ENCODE data around the gene ZBTB17. TPM values are rescaled to one million over a fixed set of nuclear protein-coding genes. Genes with fewer than 3 reads are reported as not detected.
A peak's percentile ranks its signal among the peaks of the same experiment; 100 is the strongest.

ZBTB17 gene
- polyA plus RNA-seq, 2 of the 4 experiments (the other 2 are of a cell fraction) = 13.8 to 16.5 TPM

GRCh38 chr1:15902882-15903281, 73.0 kb downstream of the ZBTB17 start:
- DNase-seq (ENCODE audit: low read depth in 1 of 2, low spot score in 1 of 2) = peak; percentile 19 to 64
- H3K4me2 ChIP-seq = peak overlapping the region; percentile 44
- 6% methylated on average over 3 of the region's 3 CpGs for WGBS (ENCODE audit: missing lambda C conversion rate)
- ChIA-PET POLR2A (no interaction called here), CTCF (no interaction called here)
- peaks cover 46% of the 10 kb centered on the region for H3K4me1 ChIP-seq
- H3K4me3 ChIP-seq = no peak overlapping the region
- peak; percentile 78 to 84; a peak in 5 of 6 replicates for ATAC-seq
- TF ChIP-seq KDM5A (IDR thresholded peaks at IDR 0.05) = no peak
- TF ChIP-seq TFCP2L1 (CRISPR knock-in tag; IDR thresholded peaks at IDR 0.05) = no peak
- no peak for TF ChIP-seq MAX (IDR thresholded peaks at IDR 0.05)
- TF ChIP-seq, protein P1, sequence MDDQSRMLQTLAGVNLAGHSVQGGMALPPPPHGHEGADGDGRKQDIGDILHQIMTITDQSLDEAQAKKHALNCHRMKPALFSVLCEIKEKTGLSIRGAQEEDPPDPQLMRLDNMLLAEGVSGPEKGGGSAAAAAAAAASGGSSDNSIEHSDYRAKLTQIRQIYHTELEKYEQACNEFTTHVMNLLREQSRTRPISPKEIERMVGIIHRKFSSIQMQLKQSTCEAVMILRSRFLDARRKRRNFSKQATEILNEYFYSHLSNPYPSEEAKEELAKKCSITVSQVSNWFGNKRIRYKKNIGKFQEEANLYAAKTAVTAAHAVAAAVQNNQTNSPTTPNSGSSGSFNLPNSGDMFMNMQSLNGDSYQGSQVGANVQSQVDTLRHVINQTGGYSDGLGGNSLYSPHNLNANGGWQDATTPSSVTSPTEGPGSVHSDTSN (IDR thresholded peaks at IDR 0.05) = no peak
- TF ChIP-seq NPAS2 (CRISPR knock-in tag; IDR thresholded peaks at IDR 0.05; ENCODE audit: borderline replicate concordance) = no peak
- peak; percentile 14; the same call in 1 of the 2 replicates for TF ChIP-seq JUNB (IDR thresholded peaks at IDR 0.05)
- TF ChIP-seq, protein P2, sequence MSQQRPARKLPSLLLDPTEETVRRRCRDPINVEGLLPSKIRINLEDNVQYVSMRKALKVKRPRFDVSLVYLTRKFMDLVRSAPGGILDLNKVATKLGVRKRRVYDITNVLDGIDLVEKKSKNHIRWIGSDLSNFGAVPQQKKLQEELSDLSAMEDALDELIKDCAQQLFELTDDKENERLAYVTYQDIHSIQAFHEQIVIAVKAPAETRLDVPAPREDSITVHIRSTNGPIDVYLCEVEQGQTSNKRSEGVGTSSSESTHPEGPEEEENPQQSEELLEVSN (IDR thresholded peaks at IDR 0.05; ENCODE audit: borderline replicate concordance, low read depth) = no peak
- no peak for TF ChIP-seq FOSL2 (IDR thresholded peaks at IDR 0.05)
- peak; percentile 69 for TF ChIP-seq FOSL2 (CRISPR knock-in tag; IDR thresholded peaks at IDR 0.05)
- no peak for TF ChIP-seq ZSCAN20 (CRISPR knock-in tag; IDR thresholded peaks at IDR 0.05)
- no peak for TF ChIP-seq CHD4 (IDR thresholded peaks at IDR 0.05; ENCODE audit: borderline replicate concordance)
- TF ChIP-seq ZNF302 (CRISPR knock-in tag; IDR thresholded peaks at IDR 0.05) = no peak
- no peak for TF ChIP-seq REST (IDR thresholded peaks at IDR 0.05)
- TF ChIP-seq HOXB5 (CRISPR knock-in tag; IDR thresholded peaks at IDR 0.05) = no peak
- peak; percentile 95 for TF ChIP-seq MAFK (IDR thresholded peaks at IDR 0.05; ENCODE audit: partially characterized antibody)
- no peak for TF ChIP-seq MYC (IDR thresholded peaks at IDR 0.05; ENCODE audit: borderline replicate concordance, low read length)
- no peak for TF ChIP-seq SREBF2 (IDR thresholded peaks at IDR 0.05)
- no peak for TF ChIP-seq EP300 (IDR thresholded peaks at IDR 0.05)
- FAIRE-seq = no peak
- H3K9me3 ChIP-seq = no peaks in the 10 kb centered on the region
- H3K27ac ChIP-seq = peak overlapping the region in 1 of 2 experiments; percentile 44; a peak in 1 of 6 replicates

DNA sequence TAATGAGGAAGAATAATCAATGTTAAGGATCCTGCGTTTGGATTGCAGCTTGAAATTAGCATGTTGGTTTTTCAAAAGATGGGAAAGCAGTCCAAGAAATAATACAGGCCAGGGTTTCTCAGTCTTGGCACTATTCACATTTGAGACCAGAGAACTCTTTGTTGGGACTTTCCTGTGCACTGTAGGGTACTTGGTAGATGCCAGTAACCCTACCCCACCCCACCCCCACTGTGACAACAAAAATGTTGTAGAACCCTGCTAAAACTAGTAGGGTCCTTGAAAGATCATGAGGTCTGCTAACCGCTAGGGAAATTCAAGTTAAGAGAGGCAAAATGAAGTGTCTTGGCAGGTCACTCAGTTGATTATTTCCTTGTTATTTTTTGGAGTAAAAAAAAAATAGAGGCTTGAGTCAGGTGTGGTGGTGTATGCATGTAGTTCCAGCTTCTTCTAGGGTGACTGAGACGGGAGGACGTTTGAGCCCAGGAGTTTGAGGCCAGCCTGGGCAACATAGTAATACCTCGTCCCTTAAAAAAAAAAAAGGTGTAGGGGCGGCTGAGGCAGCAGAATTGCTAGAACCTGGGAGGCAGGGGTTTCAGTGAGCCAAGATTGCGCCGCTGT, 75.1 kb downstream of the ZBTB17 start:
- ATAC-seq (no peak), FAIRE-seq (no peak), DNase-seq (ENCODE audit: low read depth in 1 of 2, low spot score in 1 of 2) (no peak)
- 76% methylated on average over 8 of the region's 8 CpGs for WGBS (ENCODE audit: missing lambda C conversion rate)
- Histone ChIP-seq H3K9me3 (no peaks in the 10 kb centered on the region), H3K4me1 (peaks cover 60% of the 10 kb centered on the region), H3K4me2 (peak overlapping the region; percentile 26; the same call in 1 of the 3 replicates), H3K4me3 (no peak overlapping the region), H3K27ac (peak overlapping the region; percentile 20 to 53; a peak in 2 of 6 replicates)
- no peak for TF ChIP-seq KDM5A (IDR thresholded peaks at IDR 0.05)
- no peak for TF ChIP-seq RARB (CRISPR knock-in tag; IDR thresholded peaks at IDR 0.05)
- no peak for TF ChIP-seq MAX (IDR thresholded peaks at IDR 0.05)
- no peak for TF ChIP-seq BHLHE40 (IDR thresholded peaks at IDR 0.05; ENCODE audit: low read depth, low read length)
- TF ChIP-seq HOXB5 (CRISPR knock-in tag; IDR thresholded peaks at IDR 0.05) = no peak
- no peak for TF ChIP-seq CBX8 (IDR thresholded peaks at IDR 0.05)
- TF ChIP-seq KDM1A (IDR thresholded peaks at IDR 0.05; ENCODE audit: low read depth) = no peak
- TF ChIP-seq, protein P2 (IDR thresholded peaks at IDR 0.05; ENCODE audit: borderline replicate concordance, low read depth) = no peak
- TF ChIP-seq NFE2L2 (conservative IDR thresholded peaks at IDR 0.05; ENCODE audit: low read length) = no peak
- TF ChIP-seq HES2 (IDR thresholded peaks at IDR 0.05) = no peak
- no peak for TF ChIP-seq POLR2A (IDR thresholded peaks at IDR 0.05; ENCODE audit: low read length)
- TF ChIP-seq MAZ (IDR thresholded peaks at IDR 0.05; ENCODE audit: borderline replicate concordance, low read depth, low read length) = no peak
- ChIA-PET CTCF (interaction anchor here (1.3 kb wide), 1 partner anchor 21 kb away, joined by 3 read pairs; no protein-coding TSS in a partner anchor), POLR2A (no interaction called here)
